Measurements from ENCODE around the gene CDK14. TPM values are rescaled to one million over a fixed set of nuclear protein-coding genes. Genes with fewer than 3 reads are reported as not detected.

Gene CDK14
- polyA plus RNA-seq, 3 donors: 1.7 to 2.5 (median 2.1) TPM

- no peak for TF ChIP-seq CTCF (IDR thresholded peaks at IDR 0.05)
These were observed 28.2 kb downstream of the CDK14 start for GRCh38 chr7:90624225-90624911.

GRCh38 chr7:90625051-90625450, 28.9 kb downstream of the CDK14 start:
- Mint-ChIP-seq H3K4me1 (peaks cover 41% of the 10 kb centered on the region), H3K27ac (peak overlapping the region in 2 of 7 donors; percentile 8 to 95), H3K4me3 (no peak overlapping the region), H3K27me3 (ENCODE audit: low read depth in 3 of 3) (peaks cover 0 to 1% (median 0%) of the 10 kb centered on the region in 3 donors), H3K9me3 (peaks cover 0 to 2% (median 0%) of the 10 kb centered on the region in 7 donors), H3K36me3 (peaks cover 4 to 7% of the 10 kb centered on the region in 2 donors)
- H4K20me1 ChIP-seq (ENCODE audit: insufficient read depth, low read length): peaks cover 6% of the 10 kb centered on the region
- DNase-seq: no peak
- H3K4me2 ChIP-seq (replicated peaks; ENCODE audit: extremely low read depth, low read length, poor library complexity, severe bottlenecking): no peak overlapping the region
- H3K9ac ChIP-seq (ENCODE audit: insufficient read depth, low read length, poor library complexity, severe bottlenecking): no peak overlapping the region
- TF ChIP-seq CTCF (IDR thresholded peaks at IDR 0.05): no peak
- H3K27me3 ChIP-seq (ENCODE audit: control insufficient read depth in 2 of 2, insufficient read depth in 2 of 2, low read length in 2 of 2): no peaks in the 10 kb centered on the region
- H2AFZ ChIP-seq (ENCODE audit: insufficient read depth, low read depth, low read length, poor library complexity, severe bottlenecking): no peak overlapping the region
- no peaks in the 10 kb centered on the region for H3K36me3 ChIP-seq (replicated peaks in 1 of 2; ENCODE audit: control insufficient read depth in 1 of 2, insufficient read depth in 2 of 2, low read length in 2 of 2)
- peaks cover 31 to 40% of the 10 kb centered on the region in 2 donors for H3K4me1 ChIP-seq (ENCODE audit: control insufficient read depth in 1 of 2, insufficient read depth in 2 of 2, low read length in 2 of 2)
- 94% methylated on average over 2 of the region's 5 CpGs for WGBS (ENCODE audit: insufficient coverage)
- no peak overlapping the region for H3K4me3 ChIP-seq (replicated peaks in 1 of 3; ENCODE audit: low read depth in 2 of 3, low read length in 3 of 3)
- H3K9me3 ChIP-seq (replicated peaks in 1 of 2; ENCODE audit: control insufficient read depth in 1 of 2, insufficient read depth in 1 of 2, low read length in 2 of 2): no peaks in the 10 kb centered on the region
- intact Hi-C loops (cut with micrococcal nuclease): loop anchor here (5.0 kb wide), 2 partner anchors 68 to 168 kb away; no protein-coding TSS in a partner anchor
- H3K79me2 ChIP-seq (ENCODE audit: insufficient read depth, low read length): peaks cover 14% of the 10 kb centered on the region
- peak overlapping the region in 1 of 2 donors; percentile 67 for H3K27ac ChIP-seq (ENCODE audit: low read depth in 1 of 2, low read length in 2 of 2)

More at GRCh38 chr7:90624225-90624911, 28.2 kb downstream of the CDK14 start:
- Histone ChIP-seq H3K4me3 (replicated peaks in 1 of 3; ENCODE audit: low read depth in 2 of 3, low read length in 3 of 3) (no peak overlapping the region), H3K9ac (ENCODE audit: insufficient read depth, low read length, poor library complexity, severe bottlenecking) (peak overlapping the region; percentile 29), H3K27ac (ENCODE audit: low read depth in 1 of 2, low read length in 2 of 2) (peak overlapping the region in 1 of 2 donors; percentile 67), H3K79me2 (ENCODE audit: insufficient read depth, low read length) (peaks cover 18% of the 10 kb centered on the region), H3K4me2 (replicated peaks; ENCODE audit: extremely low read depth, low read length, poor library complexity, severe bottlenecking) (no peak overlapping the region), H2AFZ (ENCODE audit: insufficient read depth, low read depth, low read length, poor library complexity, severe bottlenecking) (no peak overlapping the region), H3K27me3 (ENCODE audit: control insufficient read depth in 2 of 2, insufficient read depth in 2 of 2, low read length in 2 of 2) (no peaks in the 10 kb centered on the region), H3K36me3 (replicated peaks in 1 of 2; ENCODE audit: control insufficient read depth in 1 of 2, insufficient read depth in 2 of 2, low read length in 2 of 2) (no peaks in the 10 kb centered on the region), H4K20me1 (ENCODE audit: insufficient read depth, low read length) (peaks cover 6% of the 10 kb centered on the region), H3K9me3 (replicated peaks in 1 of 2; ENCODE audit: control insufficient read depth in 1 of 2, insufficient read depth in 1 of 2, low read length in 2 of 2) (no peaks in the 10 kb centered on the region), H3K4me1 (ENCODE audit: control insufficient read depth in 1 of 2, insufficient read depth in 2 of 2, low read length in 2 of 2) (peaks cover 31 to 40% of the 10 kb centered on the region in 2 donors)
- peak in 2 of 3 donors; percentile 49 to 50 for DNase-seq
- Mint-ChIP-seq H3K4me1 (peaks cover 41% of the 10 kb centered on the region), H3K9me3 (peaks cover 0 to 2% (median 0%) of the 10 kb centered on the region in 7 donors), H3K27me3 (ENCODE audit: low read depth in 3 of 3) (peaks cover 0 to 1% (median 0%) of the 10 kb centered on the region in 3 donors), H3K4me3 (no peak overlapping the region), H3K36me3 (peaks cover 4 to 7% of the 10 kb centered on the region in 2 donors), H3K27ac (peak overlapping the region in 4 of 7 donors; percentile 40 to 95 (median 85))
- intact Hi-C loops (cut with micrococcal nuclease): no loop called here
- WGBS (ENCODE audit: insufficient coverage): no CpG with 5 or more reads among the region's 5 CpGs
